AG10803 (cell line): ENCODE measurements around the gene CXCL11.

ENCODE experiments used
- DNase-seq: peaks from one replicate; pipeline ENCODE4 v3.0.0; 2010; ENCODE audit warnings: low read depth
- H3K4me3 ChIP-seq: 2 replicates; pipeline ENCODE4 v1.5.1; 2011; ENCODE audit warnings: mild to moderate bottlenecking, low read length, control low read depth
- TF ChIP-seq, protein P1 (sequence below): conservative IDR thresholded peaks from 2 replicates; pipeline ENCODE4 v1.5.1; 2011; ENCODE audit warnings: mild to moderate bottlenecking, low read length, control low read depth, inconsistent platforms

Gene CXCL11

DNA sequence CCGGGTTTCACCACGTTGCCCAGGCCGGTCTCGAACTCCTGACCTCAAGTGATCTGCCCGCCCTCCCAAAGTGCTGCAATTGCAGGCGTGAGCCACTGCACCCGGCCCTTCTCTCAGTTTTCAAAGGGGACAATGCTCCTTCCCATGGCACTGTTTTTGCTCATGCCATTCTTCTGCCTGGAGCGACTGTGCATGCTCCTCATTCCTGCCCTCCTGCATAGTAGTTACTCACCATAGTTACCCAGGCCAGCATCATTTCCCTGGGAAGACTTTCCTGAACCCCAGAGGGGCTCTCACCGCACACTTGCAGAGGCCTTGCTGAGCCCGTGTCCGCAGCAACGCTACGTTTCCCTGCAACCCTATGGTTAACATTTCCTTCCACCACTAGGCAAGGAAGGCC, 25.3 kb downstream of the CXCL11 start:
- no peak for DNase-seq
- TF ChIP-seq, protein P1, sequence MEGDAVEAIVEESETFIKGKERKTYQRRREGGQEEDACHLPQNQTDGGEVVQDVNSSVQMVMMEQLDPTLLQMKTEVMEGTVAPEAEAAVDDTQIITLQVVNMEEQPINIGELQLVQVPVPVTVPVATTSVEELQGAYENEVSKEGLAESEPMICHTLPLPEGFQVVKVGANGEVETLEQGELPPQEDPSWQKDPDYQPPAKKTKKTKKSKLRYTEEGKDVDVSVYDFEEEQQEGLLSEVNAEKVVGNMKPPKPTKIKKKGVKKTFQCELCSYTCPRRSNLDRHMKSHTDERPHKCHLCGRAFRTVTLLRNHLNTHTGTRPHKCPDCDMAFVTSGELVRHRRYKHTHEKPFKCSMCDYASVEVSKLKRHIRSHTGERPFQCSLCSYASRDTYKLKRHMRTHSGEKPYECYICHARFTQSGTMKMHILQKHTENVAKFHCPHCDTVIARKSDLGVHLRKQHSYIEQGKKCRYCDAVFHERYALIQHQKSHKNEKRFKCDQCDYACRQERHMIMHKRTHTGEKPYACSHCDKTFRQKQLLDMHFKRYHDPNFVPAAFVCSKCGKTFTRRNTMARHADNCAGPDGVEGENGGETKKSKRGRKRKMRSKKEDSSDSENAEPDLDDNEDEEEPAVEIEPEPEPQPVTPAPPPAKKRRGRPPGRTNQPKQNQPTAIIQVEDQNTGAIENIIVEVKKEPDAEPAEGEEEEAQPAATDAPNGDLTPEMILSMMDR = no peak
- no peak overlapping the region for H3K4me3 ChIP-seq

DNA sequence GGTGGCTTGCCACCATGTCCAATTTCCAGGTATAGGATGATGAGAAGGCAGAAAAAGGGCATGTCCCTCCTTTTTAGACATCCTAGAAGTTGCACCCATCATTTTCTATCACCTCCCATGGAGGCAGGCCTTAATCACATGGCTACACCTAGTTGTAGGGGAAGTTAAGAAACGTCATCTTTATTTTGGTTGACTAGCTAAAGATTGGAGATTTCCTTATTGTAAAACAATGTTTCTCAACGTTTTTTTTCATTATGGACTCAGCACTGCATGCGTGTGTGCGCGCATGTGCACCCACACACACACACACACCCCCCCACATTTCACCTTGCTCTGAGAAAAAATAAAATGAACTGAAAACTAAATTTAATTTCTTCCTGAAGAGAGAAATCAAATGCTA, 26.6 kb downstream of the CXCL11 start:
- no peak overlapping the region for H3K4me3 ChIP-seq
- TF ChIP-seq, protein P1 = no peak
- DNase-seq = no peak

DNA sequence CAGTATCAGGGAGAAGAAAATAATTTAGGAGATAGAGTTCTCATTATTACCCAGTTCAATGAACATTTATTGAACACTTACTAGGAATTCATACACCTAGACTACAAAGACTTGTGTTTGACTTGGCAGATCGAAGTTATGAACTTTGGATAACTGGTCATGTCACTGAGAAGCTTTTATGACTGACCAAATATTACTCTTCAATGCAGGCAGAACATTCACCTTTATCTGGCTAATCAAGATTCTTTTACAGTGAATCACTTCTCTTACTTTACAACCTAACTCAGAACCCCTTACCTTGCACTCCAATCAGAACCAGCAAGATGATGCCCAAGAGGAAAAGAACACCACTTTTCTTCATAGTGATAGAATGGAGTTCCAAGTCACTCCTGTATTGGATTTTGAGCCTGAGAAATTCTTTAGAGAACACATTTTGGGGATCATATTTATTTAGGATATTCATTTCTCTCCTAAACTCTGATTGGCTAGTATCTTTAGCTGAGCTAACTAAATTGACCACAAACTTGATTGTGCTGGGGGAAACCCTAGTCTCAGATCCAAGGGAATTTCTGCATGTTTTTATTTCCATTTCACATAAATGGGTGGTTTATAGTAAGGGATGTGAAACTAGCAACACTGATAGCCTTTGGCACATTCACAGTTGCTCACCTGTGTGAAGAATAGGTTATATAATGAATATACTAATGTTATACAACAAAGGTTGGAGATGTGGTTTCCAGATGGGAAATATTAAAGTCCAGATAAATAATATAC, 28.6 kb downstream of the CXCL11 start, which contains the start of gene CXCL9:
Gene CXCL9, minus strand, starts transcription at position 421 of the 774 bp plus-strand sequence. Its CDS starts 60 bp downstream, at position 361.
- DNase-seq = no peak
- TF ChIP-seq, protein P1 = no peak
- H3K4me3 ChIP-seq = no peak within 1 kb of the TSS

DNA sequence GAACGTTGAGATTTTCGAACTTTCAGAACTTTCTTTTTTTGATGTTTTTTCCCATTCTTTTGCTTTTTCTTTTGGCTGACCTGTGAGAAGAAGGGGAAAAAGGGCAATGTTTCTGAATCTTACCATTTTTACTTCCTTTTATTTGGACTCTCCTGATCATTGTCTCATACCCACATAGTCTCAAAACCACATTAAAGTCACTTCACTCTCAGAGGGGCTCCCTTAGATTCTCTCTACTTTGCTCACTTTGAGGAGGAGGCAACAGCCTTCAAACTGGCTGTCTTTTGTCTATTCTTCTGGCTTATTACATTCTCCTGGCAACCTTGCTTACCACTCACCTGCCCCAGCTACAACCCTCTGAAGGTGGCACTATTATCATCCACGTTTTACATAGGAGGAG, 32.2 kb downstream of the CXCL11 start:
- no peak for DNase-seq
- no peak overlapping the region for H3K4me3 ChIP-seq
- TF ChIP-seq, protein P1 = no peak

DNA sequence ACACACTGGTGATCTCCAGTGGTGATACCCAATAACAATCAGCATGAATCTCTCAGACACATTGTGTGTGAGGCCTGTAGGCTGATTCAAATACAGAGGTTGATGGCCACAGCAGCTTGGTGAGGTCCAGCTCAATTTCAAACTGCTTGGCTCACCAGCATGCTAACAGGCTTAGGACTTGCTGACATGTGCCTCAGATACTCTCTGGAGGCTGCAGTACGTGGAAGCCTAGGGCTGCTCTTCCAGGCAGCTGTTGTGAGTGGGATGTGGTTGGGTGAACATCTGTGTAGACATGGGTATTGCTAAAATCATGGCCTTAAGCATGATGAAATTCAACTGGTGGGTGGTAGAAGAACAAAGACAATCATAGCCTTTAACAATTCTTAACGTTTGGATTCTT, 32.8 kb downstream of the CXCL11 start:
- DNase-seq = peak; percentile 2
- TF ChIP-seq, protein P1 = no peak
- no peak overlapping the region for H3K4me3 ChIP-seq

DNA sequence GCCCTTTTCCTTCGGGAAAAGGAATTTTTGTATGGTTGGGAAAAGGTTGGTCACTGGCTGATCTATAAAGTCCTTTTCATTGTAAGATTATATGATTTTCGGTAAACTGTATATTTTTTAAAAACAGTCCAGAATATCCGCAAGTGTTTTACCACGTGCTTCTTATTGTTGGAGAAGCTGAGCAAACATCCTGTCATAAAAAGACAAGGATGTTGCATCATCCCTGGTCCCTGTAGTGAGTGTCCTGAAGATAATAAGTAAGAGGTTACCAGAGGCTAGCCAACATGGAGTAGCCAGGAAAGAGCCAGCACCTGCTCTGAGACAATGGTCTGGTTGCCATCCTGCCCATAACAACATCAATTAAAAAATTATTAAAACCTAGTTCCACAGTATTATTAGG, 33.7 kb downstream of the CXCL11 start:
- peak; percentile 25 for DNase-seq
- H3K4me3 ChIP-seq = no peak overlapping the region
- TF ChIP-seq, protein P1 = no peak

DNA sequence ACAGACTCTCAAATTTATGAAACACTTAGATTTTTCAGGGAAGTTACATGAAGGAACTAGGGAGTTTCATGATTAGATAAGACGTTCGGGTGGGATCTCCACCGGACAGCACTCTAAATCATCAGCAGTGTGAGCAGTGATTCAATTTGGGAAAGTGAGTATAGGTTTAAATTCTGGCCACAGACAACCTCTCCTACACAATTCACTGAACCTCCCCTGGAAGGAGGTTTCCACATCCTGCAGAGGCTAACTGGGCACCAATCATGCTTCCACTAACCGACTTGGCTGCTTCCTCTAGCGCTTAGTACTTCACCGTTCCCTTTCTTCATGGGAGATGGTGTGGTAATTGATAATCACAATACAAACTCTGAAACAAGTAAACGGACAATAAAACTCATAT, 34.2 kb downstream of the CXCL11 start:
- TF ChIP-seq, protein P1 = no peak
- no peak for DNase-seq
- no peak overlapping the region for H3K4me3 ChIP-seq
